Fibroblast of pulmonary artery (primary cell): ENCODE data around the gene FDXR.

Experiments
- DNase-seq: peaks from one replicate; pipeline ENCODE4 v3.0.0-alpha.2; 2010; ENCODE audit warnings: low read depth
- H3K4me3 ChIP-seq: replicated peaks from 2 replicates; pipeline ENCODE4 v1.5.1; 2011; ENCODE audit warnings: low read depth, mild to moderate bottlenecking, control low read depth, low read length, moderate library complexity
- CTCF ChIP-seq: IDR thresholded peaks from 2 replicates; pipeline ENCODE4 v1.5.1; 2011; ENCODE audit warnings: mild to moderate bottlenecking, control low read depth, low read length, inconsistent platforms; ENCODE audit errors: missing control alignments

Gene FDXR

GRCh38 chr17:74860229-74860871, 12.4 kb downstream of the FDXR start:
- no peak overlapping the region for H3K4me3 ChIP-seq
- no peak for TF ChIP-seq CTCF
- DNase-seq = no peak

GRCh38 chr17:74859459-74860228, 13.2 kb downstream of the FDXR start, which contains the start of gene GRIN2C:
GRIN2C (minus strand) TSS chr17:74859885; CDS start chr17:74855092, 4,793 bp downstream.
- no peak for DNase-seq
- H3K4me3 ChIP-seq = no peak within 1 kb of the TSS
- TF ChIP-seq CTCF = no peak

- no peak for TF ChIP-seq CTCF
- DNase-seq = no peak
- no peak overlapping the region for H3K4me3 ChIP-seq
Measured at GRCh38 chr17:74858672-74859458, 13.9 kb downstream of the FDXR start.

GRCh38 chr17:74857191-74857590, 15.6 kb downstream of the FDXR start:
- H3K4me3 ChIP-seq = no peak overlapping the region
- DNase-seq = no peak
- TF ChIP-seq CTCF = no peak

- no peak for DNase-seq
- H3K4me3 ChIP-seq = no peak overlapping the region
- TF ChIP-seq CTCF = no peak
Measured at GRCh38 chr17:74856112-74856511, 16.7 kb downstream of the FDXR start.

GRCh38 chr17:74855323-74855722, 17.5 kb downstream of the FDXR start:
- no peak for TF ChIP-seq CTCF
- no peak overlapping the region for H3K4me3 ChIP-seq
- DNase-seq = no peak
